CD4-positive, alpha-beta T cell (primary cell): ENCODE results near the gene RAD51B. TPM values are rescaled to one million over a fixed set of nuclear protein-coding genes. Genes with fewer than 3 reads are reported as not detected.

Experiments
- ATAC-seq: fragments of 200-7000 bp; cut with Tn5 transposase; one replicate; pipeline ENCODE4 v1.10.0; 2022; ENCODE audit warnings: mild to moderate bottlenecking; ENCODE audit not compliant: poor library complexity
- CTCF ChIA-PET: fragments of 350-600 bp; sonication (Branson Sonifier 250); formaldehyde crosslinking; loops from one replicate; lab custom pipeline; 2021; ENCODE audit warnings: antibody characterized with exemption, inconsistent platforms; lab: Charles Lee
- POLR2A ChIA-PET: fragments of 350-600 bp; sonication (Branson Sonifier 250); formaldehyde crosslinking; loops from one replicate; lab custom pipeline; 2021; ENCODE audit warnings: antibody characterized with exemption, inconsistent platforms; lab: Charles Lee
- DNase-seq, 14 experiments: peaks; one replicate each; pipeline ENCODE4 v3.0.0-alpha.2; 2013 to 2020; ENCODE audit warnings: mixed read lengths in 2 of 14
- H3K27ac ChIP-seq, 2 donors: one replicate each; pipeline versions ENCODE4 v1.5.1 to v1.7.0; 2013; ENCODE audit warnings: low read length in 2 of 2, low read depth in 1 of 2, mild to moderate bottlenecking in 1 of 2
- H3K27me3 ChIP-seq, 2 experiments: 1 replicate in 1 of 2; 2 replicates in 1 of 2; pipeline versions ENCODE4 v1.6.1 to v1.7.0; 2013; ENCODE audit warnings: low read length in 2 of 2, control low read depth in 1 of 2, mild to moderate bottlenecking in 1 of 2, moderate library complexity in 1 of 2; ENCODE audit not compliant: insufficient read depth in 2 of 2, control insufficient read depth in 1 of 2
- H3K36me3 ChIP-seq: one replicate; pipeline ENCODE4 v1.6.1; 2013; ENCODE audit warnings: low read length, control low read depth; ENCODE audit not compliant: insufficient read depth
- H3K4me1 ChIP-seq: one replicate; pipeline ENCODE4 v1.6.1; 2013; ENCODE audit warnings: low read length, control low read depth; ENCODE audit not compliant: insufficient read depth
- H3K4me3 ChIP-seq: one replicate; pipeline ENCODE4 v1.5.1; 2013; ENCODE audit warnings: mild to moderate bottlenecking, low read length, moderate library complexity
- H3K9me3 ChIP-seq, 2 experiments: 1 replicate in 1 of 2; 2 replicates in 1 of 2; pipeline versions ENCODE4 v1.6.1 to v1.7.0; 2013; ENCODE audit warnings: low read length in 2 of 2, mild to moderate bottlenecking in 2 of 2, control low read depth in 1 of 2, moderate library complexity in 1 of 2; ENCODE audit not compliant: control insufficient read depth in 1 of 2, insufficient read depth in 1 of 2
- H3K27ac Mint-ChIP-seq: one replicate; pipeline ENCODE4 v1.8.0; 2020; ENCODE audit warnings: mixed read lengths
- H3K27me3 Mint-ChIP-seq: one replicate; pipeline ENCODE4 v1.8.0; 2021; ENCODE audit warnings: mixed read lengths
- H3K36me3 Mint-ChIP-seq: one replicate; pipeline ENCODE4 v1.8.0; 2021; ENCODE audit warnings: low read depth, mixed read lengths
- H3K4me1 Mint-ChIP-seq: one replicate; pipeline ENCODE4 v1.8.0; 2021; ENCODE audit warnings: low read depth, mixed read lengths
- H3K4me3 Mint-ChIP-seq: one replicate; pipeline ENCODE4 v1.8.0; 2020; ENCODE audit warnings: mild to moderate bottlenecking, mixed read lengths
- H3K9me3 Mint-ChIP-seq: one replicate; pipeline ENCODE4 v1.8.0; 2020; ENCODE audit warnings: mixed read lengths
- intact Hi-C, 2 experiments: fragments of 100-400 bp; cut with DNase I in 1 of 2; cut with micrococcal nuclease in 1 of 2; formaldehyde crosslinking; loops; one replicate each; pipeline versions ENCODE4 v1.15.1 to v1.9.0; 2023 to 2025; cut with DNase I, micrococcal nuclease
- total RNA-seq, 174 experiments: library from RNA in 2 of 174; stranded (reverse) in 2 of 174; gene quantifications; one replicate each; pipeline ENCODE4 v1.2.3 and lab custom pipeline; 2021 to 2026
- TF ChIP-seq, protein P1 (sequence below): fragments of 200-600 bp; IDR thresholded peaks from one replicate; pipeline ENCODE4 v1.8.0; 2022; ENCODE audit warnings: antibody characterized with exemption, mild to moderate bottlenecking

RAD51B gene
- total RNA-seq, 2 experiments from 2014 or later, result 18.4 to 20.0 TPM

DNA sequence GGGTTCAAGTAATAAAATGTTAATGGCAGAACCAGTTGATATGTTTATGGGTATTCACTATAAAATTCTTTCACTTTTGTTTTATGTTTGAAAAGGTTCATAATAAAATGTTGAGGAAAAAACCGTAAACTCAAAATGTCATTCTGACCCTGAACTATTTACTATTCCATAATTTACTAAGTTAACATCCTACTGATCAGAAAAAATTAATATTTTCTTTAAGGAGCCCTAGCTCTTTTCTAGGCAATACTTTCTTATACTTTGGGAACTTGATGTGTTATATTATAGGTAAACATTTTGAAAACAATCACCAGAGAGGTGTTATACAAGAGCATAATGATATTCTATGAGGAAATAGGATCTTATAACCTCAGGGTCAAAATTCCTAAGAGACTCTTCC, 638.7 kb downstream of the RAD51B start:
- Histone ChIP-seq H3K4me3 (no peak overlapping the region), H3K36me3 (no peaks in the 10 kb centered on the region), H3K27ac (no peak overlapping the region), H3K4me1 (no peaks in the 10 kb centered on the region), H3K27me3 (no peaks in the 10 kb centered on the region), H3K9me3 (peaks cover 4 to 10% of the 10 kb centered on the region in 2 experiments)
- Mint-ChIP-seq H3K4me1 (no peaks in the 10 kb centered on the region), H3K27ac (no peak overlapping the region), H3K27me3 (no peaks in the 10 kb centered on the region), H3K4me3 (no peak overlapping the region), H3K9me3 (peaks cover 5% of the 10 kb centered on the region), H3K36me3 (peaks cover 6% of the 10 kb centered on the region)
- ChIA-PET POLR2A (interaction anchor here (0.7 to 1.4 kb wide), 2 partner anchors 12 to 48 kb away, joined by 3 read pairs; no protein-coding TSS in a partner anchor), CTCF (interaction anchor here (0.6 to 2.2 kb wide), 3 partner anchors 9 to 295 kb away, joined by 3 to 6 read pairs (median 4); no protein-coding TSS in a partner anchor)
- intact Hi-C loops, result no loop called here
- no peak for DNase-seq
- TF ChIP-seq, protein P1, sequence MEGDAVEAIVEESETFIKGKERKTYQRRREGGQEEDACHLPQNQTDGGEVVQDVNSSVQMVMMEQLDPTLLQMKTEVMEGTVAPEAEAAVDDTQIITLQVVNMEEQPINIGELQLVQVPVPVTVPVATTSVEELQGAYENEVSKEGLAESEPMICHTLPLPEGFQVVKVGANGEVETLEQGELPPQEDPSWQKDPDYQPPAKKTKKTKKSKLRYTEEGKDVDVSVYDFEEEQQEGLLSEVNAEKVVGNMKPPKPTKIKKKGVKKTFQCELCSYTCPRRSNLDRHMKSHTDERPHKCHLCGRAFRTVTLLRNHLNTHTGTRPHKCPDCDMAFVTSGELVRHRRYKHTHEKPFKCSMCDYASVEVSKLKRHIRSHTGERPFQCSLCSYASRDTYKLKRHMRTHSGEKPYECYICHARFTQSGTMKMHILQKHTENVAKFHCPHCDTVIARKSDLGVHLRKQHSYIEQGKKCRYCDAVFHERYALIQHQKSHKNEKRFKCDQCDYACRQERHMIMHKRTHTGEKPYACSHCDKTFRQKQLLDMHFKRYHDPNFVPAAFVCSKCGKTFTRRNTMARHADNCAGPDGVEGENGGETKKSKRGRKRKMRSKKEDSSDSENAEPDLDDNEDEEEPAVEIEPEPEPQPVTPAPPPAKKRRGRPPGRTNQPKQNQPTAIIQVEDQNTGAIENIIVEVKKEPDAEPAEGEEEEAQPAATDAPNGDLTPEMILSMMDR, result no peak
- no peak for ATAC-seq

DNA sequence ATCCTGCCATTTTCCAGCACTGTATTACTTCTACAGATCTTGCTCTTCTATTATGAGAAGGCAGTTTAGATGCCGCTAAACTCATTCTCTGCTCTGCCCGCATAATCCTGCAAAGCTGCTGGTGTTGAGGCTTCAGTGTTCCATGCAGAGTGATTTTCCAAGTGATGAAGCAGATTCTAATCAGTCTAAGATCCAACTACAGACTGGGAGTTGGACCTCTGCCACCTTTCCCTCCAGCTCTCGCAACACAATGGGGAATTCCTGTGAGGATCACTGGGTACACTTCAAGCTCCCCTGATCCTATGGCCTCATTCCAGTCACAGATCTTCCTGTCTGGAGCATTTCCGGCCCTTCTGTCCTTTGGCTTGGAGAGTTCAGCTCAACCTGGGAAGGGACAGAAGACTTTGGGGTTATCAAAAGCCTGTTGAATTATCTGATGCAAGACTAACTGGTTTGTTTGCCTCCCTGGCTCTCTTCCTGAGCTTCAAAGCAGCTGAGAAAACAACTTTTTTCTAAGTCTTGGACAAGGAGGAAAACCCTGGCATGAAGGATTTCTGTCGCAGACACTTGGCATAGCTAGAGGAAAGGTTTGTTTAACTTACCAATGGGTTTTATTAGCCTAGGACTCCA, 639.4 kb downstream of the RAD51B start:
- CTCF ChIA-PET, result interaction anchor here (2.2 kb wide), 1 partner anchor 10 kb away, joined by 6 read pairs; no protein-coding TSS in a partner anchor
- Mint-ChIP-seq H3K36me3 (peaks cover 3% of the 10 kb centered on the region), H3K27ac (no peak overlapping the region), H3K9me3 (peaks cover 5% of the 10 kb centered on the region), H3K4me3 (no peak overlapping the region), H3K27me3 (no peaks in the 10 kb centered on the region), H3K4me1 (no peaks in the 10 kb centered on the region)
- no peak for DNase-seq
- Histone ChIP-seq H3K36me3 (no peaks in the 10 kb centered on the region), H3K27ac (no peak overlapping the region), H3K9me3 (peaks cover 4 to 10% of the 10 kb centered on the region in 2 experiments), H3K4me3 (no peak overlapping the region), H3K27me3 (no peaks in the 10 kb centered on the region), H3K4me1 (no peaks in the 10 kb centered on the region)
- ATAC-seq, result no peak
- TF ChIP-seq, protein P1, result no peak
- intact Hi-C loops, result no loop called here
- POLR2A ChIA-PET, result interaction anchor here (1.4 kb wide), 1 partner anchor 11 kb away, joined by 3 read pairs; no protein-coding TSS in a partner anchor

GRCh38 chr14:68459480-68460136, 640.0 kb downstream of the RAD51B start:
- Mint-ChIP-seq H3K27ac (no peak overlapping the region), H3K9me3 (peaks cover 3% of the 10 kb centered on the region), H3K4me3 (no peak overlapping the region), H3K4me1 (no peaks in the 10 kb centered on the region), H3K27me3 (no peaks in the 10 kb centered on the region), H3K36me3 (no peaks in the 10 kb centered on the region)
- POLR2A ChIA-PET, result interaction anchor here (1.4 kb wide), 1 partner anchor 11 kb away, joined by 3 read pairs; no protein-coding TSS in a partner anchor
- DNase-seq (no peak), ATAC-seq (no peak)
- CTCF ChIA-PET, result no interaction called here
- TF ChIP-seq, protein P1, result no peak
- H3K4me1 ChIP-seq, result no peaks in the 10 kb centered on the region
- H3K4me3 ChIP-seq, result no peak overlapping the region
- H3K9me3 ChIP-seq, result peaks cover 4 to 6% of the 10 kb centered on the region in 2 experiments
- intact Hi-C loops, result no loop called here
- H3K27me3 ChIP-seq, result no peaks in the 10 kb centered on the region
- no peaks in the 10 kb centered on the region for H3K36me3 ChIP-seq
- no peak overlapping the region for H3K27ac ChIP-seq
